B cell (primary cell): Measurements from ENCODE around the gene TAS2R9.

Experiments
- CTCF ChIP-seq: fragments of 200-600 bp; IDR thresholded peaks from one replicate; pipeline ENCODE4 v1.8.0; 2022; ENCODE audit warnings: antibody characterized with exemption, mild to moderate bottlenecking
- EZH2 ChIP-seq: IDR thresholded peaks from 2 replicates; pipeline ENCODE4 v1.6.1; 2012; ENCODE audit warnings: borderline replicate concordance, low read depth, mild to moderate bottlenecking, moderate library complexity, low read length; ENCODE audit not compliant: insufficient read depth, poor library complexity, severe bottlenecking

DNA sequence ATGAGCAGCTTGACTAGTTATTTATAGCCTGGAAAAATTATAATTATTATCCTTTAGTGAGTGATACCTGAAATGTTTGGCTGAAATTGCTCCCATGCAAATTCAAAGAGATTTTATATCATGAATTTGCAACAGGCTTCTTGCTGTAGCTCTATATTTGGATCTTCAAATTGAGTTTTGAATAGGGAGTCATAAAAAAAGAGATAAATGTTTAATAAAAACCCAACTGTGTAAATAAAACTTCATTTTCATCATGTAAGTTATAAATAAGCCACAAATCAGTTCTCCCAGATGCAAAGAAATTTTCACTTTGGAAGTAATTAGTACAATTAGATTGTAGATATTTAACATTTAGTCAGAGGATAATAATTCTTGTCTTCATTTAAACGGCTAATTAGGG is 2.8 kb downstream of the TAS2R9 start, which contains the start of gene TAS2R8:
- TF ChIP-seq CTCF (no peak), EZH2 (no peak)
